K562 (cell line): ENCODE results near the gene ASB6. TPM values are rescaled to one million over a fixed set of nuclear protein-coding genes. Genes with fewer than 3 reads are reported as not detected.

Source experiments
- ATAC-seq: fragments of 200-7000 bp; cut with Tn5 transposase; 3 replicates; pipeline ENCODE4 v1.9.1; 2020; ENCODE audit warnings: moderate library complexity
- BruUV-seq: library from RNA; stranded (reverse); fragments of 400-500 nt; replicated peaks from 2 replicates; lab custom pipeline; 2021; lab: Mats Ljungman, UMichigan
- CTCF ChIA-PET: fragments of 300-600 bp; formaldehyde crosslinking; extraction: SDS; loops from one replicate; lab custom pipeline; 2021; ENCODE audit warnings: low intra/inter-chr PET ratio; lab: Yijun Ruan, JAX
- POLR2A ChIA-PET: fragments of 300-600, 350-650 bp; sonication (Branson Sonifier 250); formaldehyde crosslinking; extraction: SDS; loops from one replicate; lab custom pipeline; 2021; ENCODE audit warnings: antibody characterized with exemption, inconsistent platforms; lab: Yijun Ruan, JAX
- DNase-seq, 4 experiments: peaks; one replicate each; pipeline versions ENCODE4 v3.0.0 to v3.0.0-alpha.2; 2011 to 2018; ENCODE audit warnings: low spot score in 3 of 4, mixed read lengths in 3 of 4; ENCODE audit errors: extremely low read depth in 1 of 4
- FAIRE-seq: peaks from 2 replicates; lab custom pipeline; 2011; peaks lifted over from hg19 to GRCh38; lab: Jason Lieb, UNC
- H2AFZ ChIP-seq: 2 replicates; pipeline ENCODE4 v1.6.0; 2011; ENCODE audit warnings: low read depth, low read length, control low read depth, inconsistent platforms
- H3K27ac ChIP-seq: fragments of 200-600 bp; 3 replicates; pipeline ENCODE4 v1.8.0; 2011; ENCODE audit warnings: low read depth, mild to moderate bottlenecking, control low read depth, inconsistent platforms, low read length, moderate library complexity, mixed read lengths; ENCODE audit errors: extremely low read depth
- H3K27me3 ChIP-seq, 2 experiments: fragments of 300-600 bp in 1 of 2; 2 replicates in 1 of 2; 3 replicates in 1 of 2; pipeline versions ENCODE4 v1.6.0 to v1.8.0; 2011; ENCODE audit warnings: inconsistent platforms in 2 of 2, low read length in 2 of 2, mild to moderate bottlenecking in 1 of 2, mixed read lengths in 1 of 2, moderate library complexity in 1 of 2; ENCODE audit not compliant: control insufficient read depth in 2 of 2, insufficient read depth in 2 of 2
- H3K36me3 ChIP-seq: fragments of 300-600 bp; 3 replicates; pipeline ENCODE4 v1.8.0; 2011; ENCODE audit warnings: mild to moderate bottlenecking, low read length, inconsistent platforms; ENCODE audit not compliant: control insufficient read depth, insufficient read depth
- H3K4me1 ChIP-seq, 2 experiments: fragments of 200-600 bp in 1 of 2; replicated peaks in 1 of 2; 2 replicates in 1 of 2; 3 replicates in 1 of 2; pipeline versions ENCODE4 v1.5.1 to v1.8.0; 2011; ENCODE audit warnings: inconsistent platforms in 2 of 2, low read length in 2 of 2, mild to moderate bottlenecking in 1 of 2, mixed read lengths in 1 of 2, moderate library complexity in 1 of 2; ENCODE audit not compliant: control insufficient read depth in 2 of 2, insufficient read depth in 2 of 2
- H3K4me2 ChIP-seq: 2 replicates; pipeline ENCODE4 v1.6.1; 2011; ENCODE audit warnings: low read length, control low read depth, inconsistent platforms, mixed read lengths; ENCODE audit not compliant: insufficient read depth
- H3K4me3 ChIP-seq: fragments of 200-600 bp; sonication (generic), shearing (Covaris generic); 2 replicates; pipeline ENCODE4 v1.5.1; 2016; ENCODE audit warnings: control low read depth, inconsistent platforms
- H3K79me2 ChIP-seq: fragments of 200-600 bp; 3 replicates; pipeline ENCODE4 v1.8.0; 2011; ENCODE audit warnings: low read length, inconsistent platforms; ENCODE audit not compliant: control insufficient read depth, insufficient read depth
- H3K9ac ChIP-seq, 2 experiments: 2 replicates each; pipeline versions ENCODE4 v1.6.0 to v1.6.1; 2011; ENCODE audit warnings: low read depth in 2 of 2, low read length in 2 of 2, control low read depth in 1 of 2, inconsistent platforms in 1 of 2, mild to moderate bottlenecking in 1 of 2, mixed read lengths in 1 of 2; ENCODE audit not compliant: insufficient read depth in 1 of 2
- H3K9me1 ChIP-seq: one replicate; pipeline ENCODE4 v1.6.0; 2011; ENCODE audit warnings: inconsistent platforms, mild to moderate bottlenecking, low read length, moderate library complexity; ENCODE audit not compliant: control insufficient read depth, insufficient read depth
- H3K9me3 ChIP-seq: replicated peaks from 2 replicates; pipeline ENCODE4 v1.5.1; 2011; ENCODE audit warnings: low read depth, low read length, inconsistent platforms; ENCODE audit not compliant: control insufficient read depth, insufficient read depth
- H4K20me1 ChIP-seq: replicated peaks from 2 replicates; pipeline ENCODE4 v1.6.1; 2011; ENCODE audit warnings: low read length, inconsistent platforms, mixed read lengths; ENCODE audit not compliant: control insufficient read depth, insufficient read depth
- CBFA2T2 ChIP-seq: fragments of 450-650 bp; conservative IDR thresholded peaks from 2 replicates; pipeline ENCODE4 v1.6.1; 2017; ENCODE audit warnings: mild to moderate bottlenecking
- ELF4 ChIP-seq: fragments of 450-650 bp; formaldehyde crosslinking; IDR thresholded peaks from 2 replicates; pipeline ENCODE4 v1.4.0; 2022; ENCODE audit warnings: missing genetic modification characterization
- FOXJ2 ChIP-seq: fragments of 200-800 bp; sonication (Bioruptor generic); IDR thresholded peaks from 2 replicates; pipeline ENCODE4 v1.6.1; 2016; ENCODE audit warnings: missing genetic modification characterization, missing compliant biosample characterization
- GABPA ChIP-seq: fragments of 200-800 bp; sonication (Bioruptor generic); conservative IDR thresholded peaks from 2 replicates; pipeline ENCODE4 v1.6.1; 2016; ENCODE audit warnings: low read depth, missing genetic modification characterization, missing compliant biosample characterization
- GABPB1 ChIP-seq: sonication (generic); formaldehyde crosslinking; IDR thresholded peaks from 2 replicates; pipeline ENCODE4 v1.8.0; 2022; ENCODE audit warnings: mild to moderate bottlenecking, missing genetic modification reagents
- HEY1 ChIP-seq: fragments of 250-450 bp; sonication (Bioruptor Pico); IDR thresholded peaks from 2 replicates; pipeline ENCODE4 v1.5.0; 2020; ENCODE audit warnings: mild to moderate bottlenecking, moderate library complexity, borderline replicate concordance
- HLTF ChIP-seq: fragments of 450-650 bp; IDR thresholded peaks from 2 replicates; pipeline ENCODE4 v1.6.1; 2016
- KHSRP ChIP-seq: fragments of 450-650 bp; IDR thresholded peaks from 2 replicates; pipeline ENCODE4 v1.6.1; 2017
- SNIP1 ChIP-seq: fragments of 450-650 bp; IDR thresholded peaks from 2 replicates; pipeline ENCODE4 v1.7.1; 2017; ENCODE audit warnings: low read depth, mild to moderate bottlenecking
- ZKSCAN3 ChIP-seq: fragments of 250-450 bp; sonication (Bioruptor Pico); IDR thresholded peaks from 2 replicates; pipeline ENCODE4 v1.4.0; 2020
- ZNF124 ChIP-seq: sonication (generic); formaldehyde crosslinking; IDR thresholded peaks from 2 replicates; pipeline ENCODE4 v1.8.1; 2022; ENCODE audit warnings: missing genetic modification reagents
- ZNF175 ChIP-seq: fragments of 200-800 bp; sonication (Bioruptor generic); IDR thresholded peaks from 2 replicates; pipeline ENCODE4 v1.6.1; 2016; ENCODE audit warnings: low read depth, mild to moderate bottlenecking, missing genetic modification characterization, missing compliant biosample characterization
- ZNF311 ChIP-seq: fragments of 250-450 bp; sonication (Bioruptor Pico); IDR thresholded peaks from 2 replicates; pipeline ENCODE4 v1.4.0; 2020; ENCODE audit warnings: mild to moderate bottlenecking, moderate library complexity
- WGBS: fragments of 100-300 bp; shearing (Covaris generic); methylation state at CpG from one replicate; pipeline ENCODE4 v1.1.6; 2016; ENCODE audit warnings: low coverage, mixed read lengths; ENCODE audit not compliant: insufficient coverage; ENCODE audit errors: missing lambda C conversion rate; 5-methylcytosine and 5-hydroxymethylcytosine counted together
- in situ Hi-C: fragments of 300-500 bp; cut with MboI; formaldehyde crosslinking; loops from 4 replicates; pipeline ENCODE4 v1.15.0; 2018; ENCODE audit warnings: inconsistent platforms, mixed read lengths
- intact Hi-C: fragments of 100-400 bp; cut with micrococcal nuclease; formaldehyde crosslinking; loops from 2 replicates; pipeline ENCODE4 v1.14.2; 2022
- polyA plus RNA-seq, 8 experiments: library from polyadenylated mRNA; depleted of rRNA in 4 of 8; stranded (reverse) in 5 of 8; unstranded in 3 of 8; fragments of >200 nt; fragmentation: Nextera tagmentation in 2 of 8; fragmentation: Illumina TruSeq in 1 of 8; extraction: Ambion mirVana in 2 of 8; extraction: Trizol in 1 of 8; gene quantifications; 2 replicates each; pipeline versions ENCODE4 v1.2.1 to v1.2.3, GENCODE V29; 2011 to 2014; ENCODE audit warnings: inconsistent platforms in 1 of 8, missing spikeins in 1 of 8
- total RNA-seq, 7 experiments: library from RNA; depleted of rRNA in 6 of 7; stranded (reverse); fragments of >200 nt in 6 of 7; fragmentation: Illumina TruSeq in 2 of 7; extraction: Trizol in 2 of 7; gene quantifications; 2 replicates each; pipeline versions ENCODE4 v1.2.1 to v1.2.3, GENCODE V29; 2011 to 2021; ENCODE audit warnings: low replicate concordance in 1 of 7

The ASB6 gene
- total and polyA plus RNA-seq, 9 of the 15 experiments (the other 6 are each of a cell fraction or from before 2014, with no cell fraction given), result 0.92 to 17.8 (median 11.3) TPM

- peaks cover 7% of the 10 kb centered on the region for H4K20me1 ChIP-seq
- no peak overlapping the region for H2AFZ ChIP-seq
- no peak overlapping the region for H3K4me3 ChIP-seq
- 69% methylated on average over 10 of the region's 10 CpGs for WGBS
- FAIRE-seq (no peak), ATAC-seq (no peak), DNase-seq (no peak)
- CTCF ChIA-PET, result interaction anchor here (0.6 to 2.6 kb wide), 3 partner anchors 140 to 159 kb away, joined by 3 to 18 read pairs (median 4); no protein-coding TSS in a partner anchor
- in situ Hi-C loops, result loop anchor here (5.0 kb wide), 1 partner anchor 139 kb away; no protein-coding TSS in a partner anchor
- no peaks in the 10 kb centered on the region for H3K27me3 ChIP-seq
- no peak overlapping the region for H3K27ac ChIP-seq
- BruUV-seq, result no TSS peak
- no peaks in the 10 kb centered on the region for H3K9me1 ChIP-seq
- H3K36me3 ChIP-seq, result peaks cover 13% of the 10 kb centered on the region; the same call in 2 of the 3 replicates
- TF ChIP-seq FOXJ2 (tag), result no peak
- TF ChIP-seq HLTF, result no peak
- TF ChIP-seq ZNF124 (CRISPR knock-in tag), result no peak
- TF ChIP-seq ELF4 (CRISPR knock-in tag), result no peak
- no peak for TF ChIP-seq GABPB1 (CRISPR knock-in tag)
- TF ChIP-seq ZNF311 (CRISPR knock-in tag), result no peak
- no peak for TF ChIP-seq HEY1 (CRISPR knock-in tag)
- TF ChIP-seq ZKSCAN3 (CRISPR knock-in tag), result no peak
- no peak for TF ChIP-seq KHSRP
- TF ChIP-seq ZNF175, result no peak
- no peak for TF ChIP-seq SNIP1
- TF ChIP-seq GABPA (tag), result no peak
- TF ChIP-seq CBFA2T2, result no peak
- intact Hi-C loops, result loop anchor here (5.0 to 10.0 kb wide), 3 partner anchors 54 to 241 kb away; no protein-coding TSS in a partner anchor
- H3K79me2 ChIP-seq, result peaks cover 16% of the 10 kb centered on the region
- no peak overlapping the region for H3K9ac ChIP-seq
- peaks cover 0 to 49% of the 10 kb centered on the region in 2 experiments; a peak in 3 of 5 replicates for H3K4me1 ChIP-seq
- no peaks in the 10 kb centered on the region for H3K9me3 ChIP-seq
- POLR2A ChIA-PET, result interaction anchor here (1.0 to 1.5 kb wide), 2 partner anchors 13 to 14 kb away, joined by 3 read pairs; no protein-coding TSS in a partner anchor
- no peak overlapping the region for H3K4me2 ChIP-seq
Measured at GRCh38 chr9:129643706-129644105, 1.8 kb upstream of the ASB6 start.
